ENCODE data around the gene GPRIN1. TPM values are rescaled to one million over a fixed set of nuclear protein-coding genes. Genes with fewer than 3 reads are reported as not detected.
"Not testable (repeated sequence)": the region's sequence is repeated elsewhere in the genome, so short reads cannot be mapped to it uniquely, and the experiment has no call there.

GPRIN1 gene
- total and polyA plus RNA-seq, 8 donors = 0.23 to 3.2 (median 0.58) TPM

- FAIRE-seq (no peak), ATAC-seq (no peak), DNase-seq (peak in 1 of 6 donors; percentile 29)
- intact Hi-C loops (cut with DNase I) = no loop called here
- TF ChIP-seq, protein P1, sequence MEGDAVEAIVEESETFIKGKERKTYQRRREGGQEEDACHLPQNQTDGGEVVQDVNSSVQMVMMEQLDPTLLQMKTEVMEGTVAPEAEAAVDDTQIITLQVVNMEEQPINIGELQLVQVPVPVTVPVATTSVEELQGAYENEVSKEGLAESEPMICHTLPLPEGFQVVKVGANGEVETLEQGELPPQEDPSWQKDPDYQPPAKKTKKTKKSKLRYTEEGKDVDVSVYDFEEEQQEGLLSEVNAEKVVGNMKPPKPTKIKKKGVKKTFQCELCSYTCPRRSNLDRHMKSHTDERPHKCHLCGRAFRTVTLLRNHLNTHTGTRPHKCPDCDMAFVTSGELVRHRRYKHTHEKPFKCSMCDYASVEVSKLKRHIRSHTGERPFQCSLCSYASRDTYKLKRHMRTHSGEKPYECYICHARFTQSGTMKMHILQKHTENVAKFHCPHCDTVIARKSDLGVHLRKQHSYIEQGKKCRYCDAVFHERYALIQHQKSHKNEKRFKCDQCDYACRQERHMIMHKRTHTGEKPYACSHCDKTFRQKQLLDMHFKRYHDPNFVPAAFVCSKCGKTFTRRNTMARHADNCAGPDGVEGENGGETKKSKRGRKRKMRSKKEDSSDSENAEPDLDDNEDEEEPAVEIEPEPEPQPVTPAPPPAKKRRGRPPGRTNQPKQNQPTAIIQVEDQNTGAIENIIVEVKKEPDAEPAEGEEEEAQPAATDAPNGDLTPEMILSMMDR (IDR thresholded peaks at IDR 0.05) = no peak
- Histone ChIP-seq H3K9me3 (no peaks in the 10 kb centered on the region), H3K36me3 (no peaks in the 10 kb centered on the region), H3K4me1 (no peaks in the 10 kb centered on the region), H3K4me3 (no peak overlapping the region), H3K27ac (no peak overlapping the region), H3K27me3 (no peaks in the 10 kb centered on the region)
- 69 to 77% methylated on average over 3 of the region's 3 CpGs for WGBS, 2 donors
Measured at GRCh38 chr5:176606032-176606431, 3.9 kb downstream of the GPRIN1 start.

DNA sequence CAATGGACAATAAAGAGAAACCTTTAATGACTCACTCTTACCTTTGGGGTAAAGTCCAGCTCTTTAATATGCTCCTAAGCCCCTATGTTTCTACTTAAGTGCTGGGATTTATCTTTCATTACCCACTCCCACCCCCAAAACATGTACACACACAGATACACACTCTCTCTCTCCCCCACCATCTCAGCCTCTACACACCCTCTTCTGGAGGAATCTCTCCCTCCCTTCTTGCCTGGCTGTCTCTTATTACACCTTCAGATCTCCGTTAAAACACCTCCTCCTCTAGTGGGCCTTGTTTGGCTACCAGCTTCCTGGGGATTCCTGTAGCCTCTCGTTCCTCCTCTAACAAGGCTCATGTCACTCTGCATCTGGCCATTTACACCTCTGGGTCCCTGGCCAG lies 6.9 kb downstream of the GPRIN1 start:
- Histone ChIP-seq H3K4me1 (no peaks in the 10 kb centered on the region), H3K27me3 (no peaks in the 10 kb centered on the region), H3K4me3 (no peak overlapping the region), H3K36me3 (no peaks in the 10 kb centered on the region), H3K9me3 (no peaks in the 10 kb centered on the region), H3K27ac (no peak overlapping the region)
- ATAC-seq (no peak), DNase-seq (no peak), FAIRE-seq (no peak)
- 21 to 22% methylated on average over 2 of the region's 2 CpGs for WGBS, 2 donors
- TF ChIP-seq, protein P1 (IDR thresholded peaks at IDR 0.05) = no peak
- intact Hi-C loops (cut with DNase I) = no loop called here

- Histone ChIP-seq H3K27me3 (no peaks in the 10 kb centered on the region), H3K36me3 (no peaks in the 10 kb centered on the region), H3K4me3 (no peak overlapping the region), H3K4me1 (no peaks in the 10 kb centered on the region), H3K9me3 (no peaks in the 10 kb centered on the region), H3K27ac (no peak overlapping the region)
- no peak for FAIRE-seq
- intact Hi-C loops (cut with DNase I) = no loop called here
- WGBS, 2 donors = 58 to 63% methylated on average over 12 of the region's 12 CpGs
- peak in 1 of 6 donors; percentile 16 for DNase-seq
- ATAC-seq = no peak
- TF ChIP-seq, protein P1 (IDR thresholded peaks at IDR 0.05) = no peak
Measured at GRCh38 chr5:176601901-176602482, 8.0 kb downstream of the GPRIN1 start.

DNA sequence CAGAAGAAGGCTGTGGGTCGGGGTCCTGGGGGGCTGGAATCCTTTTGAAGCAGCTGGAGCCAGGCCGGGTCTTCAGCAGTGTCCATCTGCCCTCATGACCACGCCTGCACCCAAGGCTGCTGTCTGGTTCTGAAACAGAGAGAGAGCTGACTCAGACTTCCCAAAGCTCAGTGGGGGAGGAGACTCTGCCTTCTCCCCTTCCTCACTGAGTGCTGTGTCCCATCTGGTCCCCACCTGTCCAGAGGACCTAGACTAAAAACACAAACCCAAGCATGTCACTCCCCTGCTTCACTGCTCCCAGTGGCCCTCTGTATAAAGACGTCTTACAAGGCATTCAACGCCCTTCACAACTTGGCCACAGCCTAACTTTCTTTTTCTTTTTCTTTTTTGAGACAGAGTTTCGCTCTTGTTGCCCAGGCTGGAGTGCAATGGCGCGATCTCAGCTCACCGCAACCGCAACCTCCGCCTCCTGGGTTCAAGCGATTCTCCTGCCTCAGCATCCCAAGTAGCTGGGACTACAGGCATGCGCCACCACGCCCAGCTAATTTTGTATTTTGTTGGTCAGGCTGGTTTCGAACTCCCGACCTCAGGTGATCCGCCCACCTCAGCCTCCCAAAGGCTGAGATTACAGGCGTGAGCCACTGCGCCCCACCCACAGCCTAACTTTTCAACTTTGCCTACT lies 10.1 kb downstream of the GPRIN1 start:
- ATAC-seq; H3K9me3 ChIP-seq; FAIRE-seq; H3K4me3 ChIP-seq; DNase-seq; H3K4me1 ChIP-seq; H3K27me3 ChIP-seq; H3K36me3 ChIP-seq; H3K27ac ChIP-seq; intact Hi-C loops (cut with DNase I): not testable (repeated sequence)
- 82 to 92% methylated on average over 18 to 19 of the region's 19 CpGs for WGBS, 2 donors

DNA sequence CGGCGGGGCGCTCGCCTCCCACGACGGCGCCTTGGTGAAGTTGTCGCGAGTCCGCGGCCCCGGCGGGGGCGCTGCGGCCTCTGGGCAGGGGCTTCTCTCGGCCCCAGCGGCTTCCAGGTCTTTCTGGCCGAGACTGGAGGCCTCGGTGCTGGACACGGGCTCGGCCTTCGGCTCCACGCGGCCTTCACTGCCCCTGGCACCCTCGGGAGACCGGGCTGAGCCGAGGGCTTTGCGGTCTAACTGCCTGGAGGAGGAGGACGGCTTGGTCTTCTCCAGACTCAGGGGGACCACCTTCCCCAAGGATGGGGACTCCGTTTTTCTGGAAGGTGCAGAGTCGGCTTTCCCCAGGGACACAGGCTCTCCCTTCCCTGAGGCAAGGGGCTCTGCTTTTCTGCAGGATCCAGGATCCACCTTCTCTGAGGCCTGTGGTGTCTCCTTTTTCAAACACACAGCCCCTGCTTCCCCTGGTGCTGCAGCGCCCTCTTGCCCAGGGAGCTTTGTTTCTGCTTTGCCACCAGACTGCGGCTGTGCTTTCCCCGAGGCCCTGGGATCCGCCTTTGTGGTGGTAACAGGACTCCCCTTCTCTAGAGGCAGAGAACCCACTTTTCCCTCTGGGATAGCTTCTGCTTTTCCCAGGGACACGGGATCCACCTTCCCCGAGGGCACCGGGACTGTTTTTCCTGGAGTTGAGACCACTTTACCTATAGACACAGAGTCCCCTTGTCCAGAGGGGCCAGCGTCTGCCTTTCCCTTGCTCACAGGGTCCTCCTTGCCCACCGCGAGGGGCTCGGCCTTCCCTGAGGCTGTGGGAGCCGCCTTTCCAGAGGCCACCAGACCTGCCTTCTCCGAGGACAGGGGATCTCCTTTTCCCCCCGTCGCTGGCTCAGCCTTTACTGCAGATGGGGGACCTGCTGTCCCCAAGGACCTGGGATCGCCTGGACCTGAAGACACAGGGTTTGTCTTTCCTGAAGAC lies 12.3 kb downstream of the GPRIN1 start:
- Histone ChIP-seq H3K4me1 (no peaks in the 10 kb centered on the region), H3K27ac (no peak overlapping the region), H3K36me3 (no peaks in the 10 kb centered on the region), H3K4me3 (peak overlapping the region in 2 of 4 donors; percentile 25 to 42), H3K9me3 (no peaks in the 10 kb centered on the region), H3K27me3 (no peaks in the 10 kb centered on the region)
- ATAC-seq = no peak
- intact Hi-C loops (cut with DNase I) = no loop called here
- TF ChIP-seq, protein P1 (IDR thresholded peaks at IDR 0.05) = no peak
- 56 to 66% methylated on average over 47 of the region's 47 CpGs for WGBS, 2 donors
- DNase-seq = peak in 1 of 6 donors; percentile 66
- no peak for FAIRE-seq
